HG02870 (cell line): ENCODE results near the gene C3orf22.
"Not testable (repeated sequence)": the region's sequence is repeated elsewhere in the genome, so short reads cannot be mapped to it uniquely, and the experiment has no call there.

Experiments used
- ATAC-seq: cut with Tn5 transposase; IDR thresholded peaks from one replicate; pipeline ENCODE4 v1.9.1; 2021; ENCODE audit warnings: mild to moderate bottlenecking, moderate library complexity; ENCODE audit not compliant: unreplicated experiment

C3orf22 gene

DNA sequence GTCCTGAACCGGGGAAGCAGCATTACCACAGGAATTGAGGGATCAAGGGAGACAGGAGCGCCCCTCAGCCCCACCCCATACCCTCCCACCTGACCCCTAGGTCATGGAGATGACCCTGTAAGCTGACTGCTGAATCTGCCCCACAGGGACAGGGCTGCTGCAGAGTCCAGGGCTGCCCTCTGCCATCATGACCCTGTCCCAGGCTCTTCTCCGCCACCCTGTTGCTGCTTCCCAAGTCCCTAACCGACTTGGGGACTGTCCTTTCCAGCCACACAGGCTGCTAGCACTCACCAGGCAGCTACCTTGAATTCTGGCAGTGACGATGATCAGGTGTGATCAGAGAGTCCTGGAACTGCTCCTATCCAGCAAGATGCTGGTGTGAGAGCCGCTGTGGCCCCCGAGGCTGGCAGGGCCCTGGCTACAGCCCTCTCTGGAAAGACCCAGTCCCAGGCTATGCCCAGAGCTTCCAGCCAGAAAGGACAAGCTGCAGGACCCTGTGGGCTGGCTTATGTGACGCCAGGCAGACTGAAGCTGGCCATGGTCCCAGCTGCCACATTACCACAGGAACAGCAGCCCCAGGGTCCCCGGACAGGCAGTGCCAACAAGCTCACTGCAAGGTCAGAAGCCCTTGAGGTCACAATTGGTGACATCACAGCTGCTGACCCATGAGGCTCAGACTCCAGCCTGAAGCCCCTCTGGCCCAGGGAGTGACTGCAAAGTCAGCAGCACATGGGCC, at the start of gene C3orf22:
C3orf22 (minus strand) TSS at position 597 of the 736 bp plus-strand sequence. CDS start 5,542 bp downstream, outside the sequence.
- no peak for ATAC-seq

DNA sequence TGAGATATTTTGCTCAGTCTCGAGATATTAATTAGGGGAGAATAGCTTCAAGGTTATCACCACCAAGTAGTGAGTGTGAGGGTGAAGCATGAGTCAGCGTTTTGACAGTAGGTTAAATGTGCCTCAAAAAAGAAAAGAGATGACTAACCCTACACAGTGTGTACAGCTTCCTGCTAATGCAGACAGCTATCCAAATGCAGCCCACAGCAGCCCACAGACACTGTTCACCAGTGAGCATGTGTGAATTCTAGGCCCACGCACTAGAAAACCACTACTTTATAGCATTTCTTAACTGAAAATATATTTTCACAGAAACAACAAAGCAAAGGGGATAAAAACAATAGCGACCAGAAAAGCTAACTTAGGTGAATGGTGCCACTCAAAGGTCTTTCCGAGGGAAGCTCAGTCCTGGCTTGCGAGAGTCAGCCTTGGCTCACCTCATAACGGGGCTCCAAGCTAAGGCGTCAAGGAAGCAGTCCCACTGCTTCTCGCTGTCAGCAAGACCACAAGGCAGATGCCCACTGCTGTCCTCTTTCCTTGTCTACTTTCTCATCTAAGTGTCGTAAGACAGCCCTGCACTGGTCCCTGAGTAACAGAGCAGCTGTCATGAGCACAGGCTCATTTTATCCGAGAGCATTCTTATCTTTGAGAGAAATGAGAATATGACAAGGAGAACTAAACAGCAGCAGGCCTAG, 48.6 kb upstream of the C3orf22 start:
- ATAC-seq, result no peak

DNA sequence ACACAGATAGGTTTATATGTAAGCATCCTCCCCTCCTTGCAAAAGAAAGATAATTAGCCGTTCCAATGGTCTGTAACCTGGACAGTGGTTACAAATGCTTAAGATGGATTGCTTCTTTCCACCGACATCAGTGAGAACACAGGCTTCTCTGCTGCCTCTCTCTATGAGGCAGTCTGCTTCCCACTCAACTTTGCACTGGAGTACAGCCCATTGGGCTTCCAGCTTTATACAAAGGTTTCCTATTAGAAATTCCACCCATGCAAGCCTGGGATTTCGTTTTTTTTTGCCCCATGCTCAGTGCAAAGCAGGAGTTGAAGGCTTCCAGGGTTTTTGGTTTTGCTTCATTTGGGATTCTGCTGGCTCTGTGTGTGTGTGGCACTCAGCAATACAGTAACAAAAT, 47.3 kb upstream of the C3orf22 start:
- ATAC-seq, result no peak

DNA sequence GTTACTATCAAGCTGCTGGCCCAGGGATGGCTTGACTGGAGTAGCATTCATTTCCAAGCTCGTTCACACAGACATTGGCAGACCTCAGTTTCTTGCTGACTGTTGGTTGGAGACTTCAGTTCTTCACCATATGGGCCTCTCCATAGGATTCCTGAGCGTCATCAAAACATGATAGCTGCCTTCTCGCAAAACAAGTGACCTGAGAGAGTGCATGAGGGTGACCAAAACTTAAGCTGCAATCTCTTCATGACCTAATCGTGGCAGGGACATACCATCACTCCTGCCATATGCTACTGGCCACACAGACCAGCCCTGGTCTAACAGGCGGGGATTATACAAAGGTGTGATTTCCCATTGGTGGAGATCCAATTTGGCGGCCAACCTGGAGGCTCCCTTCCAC, 46.0 kb upstream of the C3orf22 start:
- no peak for ATAC-seq

DNA sequence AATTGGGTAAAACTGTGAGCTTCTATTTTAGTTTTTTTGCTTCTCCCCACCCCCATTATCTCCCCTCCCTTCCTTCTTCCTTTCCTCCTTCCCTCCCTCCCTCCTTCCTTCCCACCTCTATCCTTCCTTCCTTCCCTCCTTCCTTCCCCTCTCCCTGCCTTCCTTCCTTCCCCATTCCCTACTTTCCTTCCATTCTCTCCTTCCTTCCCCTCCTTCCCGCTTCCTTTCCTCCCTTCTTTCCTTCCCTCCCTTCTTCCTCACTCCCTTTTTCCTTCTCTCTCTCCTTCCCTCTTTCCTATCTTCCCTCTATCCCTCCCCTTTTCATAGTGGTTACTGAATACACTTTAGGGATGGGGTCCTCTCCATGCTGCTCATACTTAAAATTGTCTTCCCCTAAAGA, 40.4 kb upstream of the C3orf22 start:
- ATAC-seq, result no peak

DNA sequence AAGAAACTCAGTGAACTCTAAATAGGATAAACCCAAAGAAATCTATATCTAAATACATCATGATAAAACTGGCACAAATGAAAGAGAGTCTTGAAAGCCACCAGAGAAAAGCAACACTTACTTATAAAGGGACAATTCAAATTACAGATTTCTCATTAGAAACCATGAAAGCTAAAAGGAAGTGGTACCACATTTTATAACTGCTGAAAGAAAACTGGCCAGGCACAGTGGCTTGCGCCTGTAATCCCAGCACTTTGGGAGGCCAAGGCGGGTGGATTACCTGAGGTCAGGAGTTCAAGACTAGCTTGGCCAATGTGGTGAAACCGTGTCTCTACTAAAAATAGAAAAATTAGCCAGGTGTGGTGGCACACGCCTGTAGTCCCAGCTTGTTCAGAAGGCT, 36.7 kb upstream of the C3orf22 start:
- ATAC-seq, result not testable (repeated sequence)

- ATAC-seq, result not testable (repeated sequence)
Observed at GRCh38 chr3:126591515-126591914, 32.8 kb upstream of the C3orf22 start.

DNA sequence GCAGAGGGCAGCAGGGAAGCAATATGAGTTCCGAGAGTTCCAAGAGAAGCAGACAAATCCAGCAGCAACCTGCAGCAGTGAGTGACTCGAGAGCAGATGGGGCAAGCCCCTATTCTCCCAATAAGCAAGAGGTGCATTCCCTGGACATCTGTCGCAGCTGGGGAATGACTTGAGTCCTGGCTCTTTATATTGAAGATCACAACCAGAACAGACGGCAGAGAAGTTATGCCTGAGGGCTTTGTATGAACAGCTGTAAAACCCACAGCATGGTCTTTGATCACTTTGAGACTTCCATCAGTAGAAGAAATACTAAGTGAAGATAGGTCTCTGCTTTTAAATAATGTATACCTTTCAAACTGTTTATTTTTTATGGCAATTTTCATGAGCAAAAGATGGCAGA, 23.6 kb upstream of the C3orf22 start:
- no peak for ATAC-seq

DNA sequence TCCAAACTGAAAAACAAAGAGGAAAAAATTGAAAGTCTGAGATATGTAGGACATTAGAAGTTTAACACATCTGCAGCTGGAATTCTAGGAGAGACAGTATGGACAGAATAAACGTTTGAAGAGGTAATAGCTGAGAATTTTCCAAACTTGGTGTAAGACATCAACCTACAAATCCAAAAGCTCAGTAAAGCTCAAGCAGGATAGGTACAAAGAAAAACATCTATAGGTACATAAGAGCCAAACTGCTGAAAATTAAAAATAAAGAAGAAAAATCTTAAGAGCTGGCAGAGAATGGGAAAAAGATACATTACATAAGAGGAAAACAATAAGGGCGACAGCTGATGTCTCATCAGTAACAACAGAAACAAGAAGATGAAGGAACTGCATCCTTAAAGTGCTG, 22.8 kb upstream of the C3orf22 start:
- no peak for ATAC-seq

GRCh38 chr3:126580746-126581145, 22.0 kb upstream of the C3orf22 start:
- no peak for ATAC-seq

DNA sequence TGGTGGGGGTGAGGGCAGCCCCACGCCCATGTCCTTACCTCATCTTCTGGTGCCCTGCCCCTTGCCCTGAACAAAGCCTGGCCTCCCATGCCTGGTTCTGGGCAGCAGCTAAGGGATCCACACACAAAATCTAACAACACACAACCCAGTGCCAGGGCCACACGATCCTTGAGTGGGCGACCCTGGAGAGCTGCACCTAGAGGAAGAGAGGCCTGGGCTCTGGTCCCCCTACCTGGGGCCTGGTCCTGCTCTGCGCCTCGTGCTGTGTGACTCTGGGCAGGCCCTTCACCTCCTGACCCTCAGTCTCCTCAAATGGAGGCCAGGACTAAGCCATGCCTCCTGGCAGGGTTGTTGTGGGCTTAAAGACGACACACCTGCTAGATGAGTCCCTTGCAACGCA, 20.0 kb upstream of the C3orf22 start:
- no peak for ATAC-seq

GRCh38 chr3:126577261-126577660, 18.5 kb upstream of the C3orf22 start:
- no peak for ATAC-seq

GRCh38 chr3:126573492-126574117, 14.9 kb upstream of the C3orf22 start:
- no peak for ATAC-seq

- no peak for ATAC-seq
Observed at GRCh38 chr3:126571078-126571477, 12.3 kb upstream of the C3orf22 start.

GRCh38 chr3:126570103-126570541, 11.4 kb upstream of the C3orf22 start:
- ATAC-seq, result no peak

- ATAC-seq, result no peak
Observed at GRCh38 chr3:126569390-126569975, 10.8 kb upstream of the C3orf22 start.

- no peak for ATAC-seq
Observed at GRCh38 chr3:126568776-126569342, 10.1 kb upstream of the C3orf22 start.

- no peak for ATAC-seq
Observed at GRCh38 chr3:126567696-126568438, 9.1 kb upstream of the C3orf22 start.

GRCh38 chr3:126562737-126563276, 4.1 kb upstream of the C3orf22 start:
- no peak for ATAC-seq

DNA sequence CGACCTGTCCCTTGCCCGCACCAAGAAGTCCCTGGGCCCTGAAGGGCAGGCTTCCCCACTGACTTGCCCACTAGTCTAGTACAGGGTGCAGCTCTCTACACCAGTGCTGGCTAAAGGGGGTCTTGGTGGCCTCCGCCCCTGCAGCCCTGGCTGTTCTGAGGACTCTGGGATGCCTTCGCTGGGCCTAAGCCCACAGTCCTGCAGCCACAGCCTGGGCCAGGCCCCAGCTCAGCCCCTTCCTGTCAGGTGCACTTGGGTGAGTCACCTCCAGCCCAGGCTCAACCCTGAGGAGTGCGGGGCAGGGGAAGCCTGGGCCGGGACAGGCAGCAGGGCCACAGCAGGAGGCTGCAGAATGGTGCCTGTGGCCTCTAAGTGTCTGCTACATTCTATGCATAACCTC, 971 bp downstream of the C3orf22 start:
- ATAC-seq, result no peak
